NCI-H146 (cell line): ENCODE data around the gene C4orf50.

Source experiments
- DNase-seq: peaks from one replicate; lab custom pipeline; 2025; lab: John Stamatoyannopoulos, UW

Gene C4orf50

GRCh38 chr4:5919571-5919970 is 98.7 kb downstream of the C4orf50 start:
- DNase-seq = no peak

GRCh38 chr4:5919044-5919443 is 99.2 kb downstream of the C4orf50 start:
- DNase-seq = no peak

- peak; percentile 56 for DNase-seq
These were observed 99.8 kb downstream of the C4orf50 start for GRCh38 chr4:5918331-5918985.

- no peak for DNase-seq
These were observed 100.6 kb downstream of the C4orf50 start for GRCh38 chr4:5917672-5918071.

- DNase-seq = no peak
These were observed 102.0 kb downstream of the C4orf50 start for GRCh38 chr4:5916229-5916628.

GRCh38 chr4:5913454-5913853 is 104.8 kb downstream of the C4orf50 start:
- no peak for DNase-seq

GRCh38 chr4:5912614-5913019 is 105.6 kb downstream of the C4orf50 start:
- peak; percentile 68 for DNase-seq

- no peak for DNase-seq
These were observed 109.3 kb downstream of the C4orf50 start for GRCh38 chr4:5908876-5909427.

GRCh38 chr4:5906191-5906590 is 112.0 kb downstream of the C4orf50 start:
- DNase-seq = no peak

- DNase-seq = peak; percentile 51
These were observed 112.5 kb downstream of the C4orf50 start for GRCh38 chr4:5905714-5906113.

GRCh38 chr4:5900844-5901243 is 117.4 kb downstream of the C4orf50 start:
- no peak for DNase-seq

GRCh38 chr4:5899881-5900280 is 118.3 kb downstream of the C4orf50 start:
- no peak for DNase-seq

GRCh38 chr4:5899396-5899795 is 118.8 kb downstream of the C4orf50 start:
- DNase-seq = no peak

GRCh38 chr4:5897674-5898073 is 120.6 kb downstream of the C4orf50 start:
- no peak for DNase-seq

- DNase-seq = no peak
These were observed 122.9 kb downstream of the C4orf50 start for GRCh38 chr4:5895287-5895686.

GRCh38 chr4:5894266-5894665 is 124.0 kb downstream of the C4orf50 start:
- DNase-seq = no peak

- DNase-seq = no peak
These were observed 124.6 kb downstream of the C4orf50 start for GRCh38 chr4:5893591-5893990.

GRCh38 chr4:5893004-5893580 is 125.1 kb downstream of the C4orf50 start, which contains the start of gene CRMP1:
Gene CRMP1, minus strand, starts transcription at chr4:5893086. Its CDS starts 117 bp downstream, at chr4:5892969.
- DNase-seq = peak; percentile 87

- DNase-seq = peak; percentile 69
These were observed 125.8 kb downstream of the C4orf50 start for GRCh38 chr4:5892323-5893003.

GRCh38 chr4:5891563-5892322 is 126.5 kb downstream of the C4orf50 start:
- peak; percentile 32 for DNase-seq

GRCh38 chr4:5890063-5890727 is 128.0 kb downstream of the C4orf50 start:
- peak; percentile 93 for DNase-seq
